Measurements from ENCODE around the gene NEK1. TPM values are rescaled to one million over a fixed set of nuclear protein-coding genes. Genes with fewer than 3 reads are reported as not detected.

NEK1 gene
- total and polyA plus RNA-seq, 12 donors, result 3.6 to 18.6 (median 15.0) TPM

- peaks cover 0 to 3% (median 0%) of the 10 kb centered on the region in 9 donors for H3K36me3 ChIP-seq
- H3K4me1 ChIP-seq, result peaks cover 0 to 5% (median 0%) of the 10 kb centered on the region in 9 donors
- TF ChIP-seq CTCF (IDR thresholded peaks at IDR 0.05), result no peak
- intact Hi-C loops (cut with DNase I), result loop anchor here (2.0 to 10.0 kb wide), 12 partner anchors 170 to 563 kb away; partner anchors contain the start of gene SH3RF1 (in 6 of the 10)
- H3K4me3 ChIP-seq, result no peak overlapping the region
- ATAC-seq (no peak), DNase-seq (no peak)
- no peak overlapping the region for H3K27ac ChIP-seq
- H3K9me3 ChIP-seq, result peaks cover 0 to 12% (median 0%) of the 10 kb centered on the region in 11 donors
- no peaks in the 10 kb centered on the region for H3K27me3 ChIP-seq
Observed at GRCh38 chr4:169485086-169485485, 127.3 kb downstream of the NEK1 start.

GRCh38 chr4:169484485-169484884 lies 127.9 kb downstream of the NEK1 start:
- peaks cover 0 to 5% (median 0%) of the 10 kb centered on the region in 9 donors for H3K4me1 ChIP-seq
- intact Hi-C loops (cut with DNase I), result loop anchor here in 9 of 10 donors (2.0 to 10.0 kb wide), 7 partner anchors 170 to 560 kb away; partner anchors contain the start of gene SH3RF1 (in 5 of the 9)
- H3K27ac ChIP-seq, result no peak overlapping the region
- ATAC-seq (no peak), DNase-seq (no peak)
- H3K36me3 ChIP-seq, result peaks cover 0 to under 1% (median 0%) of the 10 kb centered on the region in 9 donors
- H3K4me3 ChIP-seq, result no peak overlapping the region
- TF ChIP-seq CTCF (IDR thresholded peaks at IDR 0.05), result no peak
- no peaks in the 10 kb centered on the region for H3K27me3 ChIP-seq
- peaks cover 0 to 12% (median 0%) of the 10 kb centered on the region in 11 donors for H3K9me3 ChIP-seq
- 68% methylated on average over 3 of the region's 3 CpGs for WGBS, 2 donors

GRCh38 chr4:169464080-169464479 lies 148.3 kb downstream of the NEK1 start:
- TF ChIP-seq CTCF (IDR thresholded peaks at IDR 0.05), result no peak
- DNase-seq (no peak), ATAC-seq (no peak)
- H3K4me1 ChIP-seq, result no peaks in the 10 kb centered on the region
- no peak overlapping the region for H3K4me3 ChIP-seq
- WGBS, 2 donors, result 86 to 87% methylated on average over 3 of the region's 3 CpGs
- no peak overlapping the region for H3K27ac ChIP-seq
- peaks cover 0 to 2% (median 0%) of the 10 kb centered on the region in 11 donors for H3K9me3 ChIP-seq
- peaks cover 0 to 42% (median 0%) of the 10 kb centered on the region in 9 donors for H3K36me3 ChIP-seq
- intact Hi-C loops (cut with DNase I), result no loop called here
- no peaks in the 10 kb centered on the region for H3K27me3 ChIP-seq

- Histone ChIP-seq H3K27ac (no peak overlapping the region), H3K4me3 (no peak overlapping the region), H3K27me3 (no peaks in the 10 kb centered on the region), H3K9me3 (peaks cover 0 to 5% (median 0%) of the 10 kb centered on the region in 11 donors), H3K36me3 (peaks cover 0 to 42% (median 0%) of the 10 kb centered on the region in 9 donors), H3K4me1 (no peaks in the 10 kb centered on the region)
- ATAC-seq, result no peak
- intact Hi-C loops (cut with DNase I), result no loop called here
- DNase-seq, result no peak
- TF ChIP-seq CTCF (IDR thresholded peaks at IDR 0.05), result no peak
- 96 to 97% methylated on average over 7 of the region's 7 CpGs for WGBS, 2 donors
Observed at GRCh38 chr4:169460081-169460480, 152.3 kb downstream of the NEK1 start.
